NCI-H128 (cell line): ENCODE measurements around the gene TOX2.

ENCODE experiments used
- DNase-seq: peaks from one replicate; lab custom pipeline; 2025; ENCODE audit not compliant: unreplicated experiment; lab: John Stamatoyannopoulos, UW

TOX2 gene

DNA sequence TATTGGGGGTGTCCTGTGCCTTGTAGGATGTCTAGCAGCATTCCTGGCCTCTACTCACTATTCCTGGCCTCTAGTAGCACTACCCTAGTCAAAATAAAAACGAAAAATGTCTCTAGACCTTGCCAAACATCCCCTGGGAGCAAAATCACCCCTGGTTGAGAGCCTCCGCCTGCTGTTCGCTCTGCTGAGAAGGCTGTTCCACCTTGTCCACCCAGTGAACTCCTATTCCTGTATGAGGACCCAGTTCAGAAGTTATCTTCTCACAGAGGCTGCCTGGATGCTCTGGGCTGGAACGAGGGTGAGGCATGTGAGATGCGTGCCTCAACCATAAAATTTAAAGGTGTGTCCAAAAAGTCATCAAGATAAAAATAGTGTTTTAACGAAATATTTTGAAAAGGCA lies 101.9 kb downstream of the TOX2 start:
- no peak for DNase-seq

DNA sequence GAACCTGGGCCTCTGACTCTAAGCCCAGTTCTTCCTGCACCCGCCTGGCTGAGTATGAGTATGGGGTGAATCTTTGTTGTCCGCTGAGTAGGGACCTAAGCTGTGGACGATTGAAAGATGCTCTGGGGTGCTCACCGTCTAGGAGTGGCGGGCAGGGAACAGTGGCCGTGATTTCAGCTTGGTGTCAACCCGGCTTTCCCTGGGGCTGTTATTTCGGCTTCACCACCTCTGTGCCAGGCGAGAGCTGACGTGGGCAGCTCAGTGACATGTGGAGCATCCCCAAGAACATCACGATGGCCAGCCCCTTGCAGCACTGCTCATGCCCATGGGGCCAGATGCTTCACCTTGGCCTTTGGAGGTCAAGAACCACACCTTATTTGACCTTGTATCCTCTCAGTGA lies 102.6 kb downstream of the TOX2 start:
- DNase-seq: no peak

DNA sequence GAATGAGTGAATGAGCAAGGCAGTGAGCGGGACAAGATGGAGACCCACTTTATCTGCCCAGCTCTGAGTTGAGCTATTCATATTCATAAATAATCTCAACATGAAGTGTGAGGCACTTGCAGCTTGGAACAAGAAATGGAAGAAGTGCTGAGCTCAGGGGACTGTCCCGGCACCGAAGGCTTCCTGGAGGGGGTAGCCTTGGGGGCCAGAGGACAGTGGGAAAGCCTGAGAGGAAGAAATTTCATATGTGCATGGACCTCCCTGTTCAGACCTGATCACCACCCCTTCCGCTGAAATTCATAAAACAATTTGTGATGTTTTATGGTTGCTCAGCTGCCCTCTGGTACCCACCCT lies 103.2 kb downstream of the TOX2 start:
- no peak for DNase-seq

DNA sequence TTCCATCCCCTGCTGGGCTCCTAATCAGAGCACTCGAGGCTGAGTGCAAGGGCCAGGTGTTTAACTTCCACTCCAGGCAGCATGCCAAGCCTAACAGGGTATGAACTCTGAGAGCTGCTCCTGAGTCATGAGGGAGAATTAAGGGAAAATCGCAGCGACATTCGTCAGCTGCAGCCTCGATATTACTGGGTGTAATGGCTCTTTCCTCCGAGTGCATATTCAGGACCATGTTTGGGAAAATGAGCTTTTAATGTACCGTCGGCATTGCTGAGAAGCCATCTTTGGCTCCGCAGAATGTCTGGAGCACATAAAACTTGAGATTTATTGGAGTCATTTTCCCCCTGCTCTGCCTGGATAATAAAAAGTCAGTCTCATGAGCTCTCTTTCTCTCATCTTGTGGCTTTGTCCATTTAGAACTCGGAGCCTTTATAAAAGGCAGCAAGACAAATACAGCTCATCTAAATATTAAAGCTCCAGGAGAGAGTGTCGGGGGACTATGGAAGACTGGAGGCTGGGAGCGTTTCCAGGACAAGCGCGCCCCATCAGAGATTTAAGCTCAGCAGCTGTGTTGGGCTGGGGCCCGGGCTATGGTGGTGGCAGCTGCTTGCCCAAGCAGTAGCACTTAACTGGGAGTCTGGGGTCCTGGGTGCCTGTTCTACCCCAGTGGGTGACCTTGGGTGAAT lies 103.7 kb downstream of the TOX2 start:
- peak; percentile 97 for DNase-seq

DNA sequence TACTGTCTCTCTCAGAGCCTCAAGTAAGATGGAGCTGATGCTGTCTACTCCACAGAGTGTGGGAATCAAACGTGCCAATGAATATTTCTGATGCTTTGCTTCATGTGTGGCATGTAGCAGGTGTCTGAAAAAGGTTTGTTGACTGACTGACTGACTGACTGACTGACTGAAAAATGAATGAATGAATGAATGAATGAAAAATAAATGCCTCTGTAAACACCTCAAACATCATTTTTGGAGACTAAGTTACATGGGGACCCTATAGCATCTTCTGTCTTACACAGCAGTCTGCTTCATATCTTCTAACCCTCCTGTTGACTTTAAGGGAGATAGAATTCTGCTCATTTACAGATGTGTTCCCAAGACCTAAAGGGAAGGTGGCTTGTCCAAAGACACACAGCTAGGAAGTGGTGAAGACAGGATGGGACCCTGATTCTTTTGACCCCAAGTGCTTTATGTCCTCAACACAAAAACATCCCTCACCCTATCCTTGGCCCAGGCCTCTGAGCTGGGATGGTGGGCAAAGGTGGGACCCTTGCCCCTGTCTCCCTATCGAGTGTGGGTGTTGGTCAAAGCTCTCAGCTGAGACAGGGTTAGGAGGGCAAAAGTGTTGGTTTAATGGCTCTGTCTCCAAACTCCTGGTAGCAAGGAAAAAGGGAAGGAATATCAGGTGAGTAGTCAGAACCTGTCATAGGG lies 104.4 kb downstream of the TOX2 start:
- DNase-seq: no peak

DNA sequence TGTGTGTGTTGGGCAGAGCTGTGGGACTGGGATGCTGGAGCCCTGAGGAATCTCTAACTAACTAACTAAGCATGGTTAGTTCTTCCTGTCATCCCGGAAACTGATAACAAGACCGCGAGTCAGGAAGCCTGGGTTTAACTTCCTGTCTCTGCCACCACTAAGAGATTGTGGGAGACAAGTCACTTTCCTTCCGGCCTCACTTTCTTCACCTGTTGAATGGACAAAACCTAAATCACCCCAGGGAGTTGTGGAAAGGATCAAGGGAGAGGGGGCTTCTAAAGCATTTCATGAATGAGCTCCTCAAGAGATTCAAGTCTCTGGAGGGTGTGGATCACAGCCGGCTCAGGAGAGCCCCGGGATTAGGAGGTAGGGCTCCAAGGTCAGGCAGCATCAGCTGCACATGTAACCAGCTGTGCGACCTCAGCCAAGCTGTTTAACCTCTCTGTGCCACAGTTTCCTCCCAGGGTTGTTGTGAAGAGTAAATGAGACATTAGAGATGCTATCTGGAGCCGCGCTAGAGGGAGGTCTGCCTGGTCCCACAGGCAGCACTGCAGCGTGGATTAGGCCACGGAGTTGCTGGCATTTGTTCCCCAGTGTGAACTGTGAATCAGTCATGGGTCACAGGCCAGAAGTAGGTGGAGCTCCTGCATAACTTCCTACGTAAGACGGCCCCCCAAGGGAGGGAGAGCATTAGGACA lies 105.1 kb downstream of the TOX2 start:
- DNase-seq: no peak

DNA sequence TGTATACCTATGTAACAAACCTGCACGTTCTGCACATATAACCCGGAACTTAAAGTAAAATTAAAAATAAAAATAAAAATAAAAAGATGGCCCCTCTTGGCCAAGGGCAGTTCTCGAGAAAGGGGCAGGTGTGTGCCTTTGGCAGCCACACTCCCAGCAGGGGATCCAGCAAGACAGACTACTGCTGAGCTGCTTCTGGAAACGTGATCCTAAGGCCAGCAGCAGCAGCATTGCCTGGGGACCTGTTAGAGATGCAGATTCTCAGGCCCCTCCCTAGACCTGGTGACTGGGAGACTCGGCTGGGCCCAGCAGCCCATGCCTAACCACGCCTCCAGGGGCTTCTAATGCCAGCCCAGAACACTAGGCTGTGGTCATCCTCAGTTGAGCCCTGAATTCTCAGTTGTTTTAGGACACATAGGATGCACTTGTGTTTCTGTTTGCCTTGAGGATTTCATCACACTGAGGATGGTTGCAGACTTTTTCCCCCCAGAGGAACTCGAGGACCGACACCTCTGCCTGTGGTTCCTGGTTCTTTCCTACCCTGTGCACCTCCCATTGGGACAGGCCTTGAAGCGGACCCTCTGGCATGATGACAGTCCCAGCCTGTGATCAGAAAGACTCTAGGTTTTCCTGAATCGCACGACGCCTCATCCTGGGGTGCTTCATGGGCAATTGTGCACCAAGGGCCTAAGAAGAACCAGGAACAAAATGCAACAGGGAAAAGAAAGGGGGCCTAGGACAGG lies 105.9 kb downstream of the TOX2 start:
- DNase-seq: no peak

DNA sequence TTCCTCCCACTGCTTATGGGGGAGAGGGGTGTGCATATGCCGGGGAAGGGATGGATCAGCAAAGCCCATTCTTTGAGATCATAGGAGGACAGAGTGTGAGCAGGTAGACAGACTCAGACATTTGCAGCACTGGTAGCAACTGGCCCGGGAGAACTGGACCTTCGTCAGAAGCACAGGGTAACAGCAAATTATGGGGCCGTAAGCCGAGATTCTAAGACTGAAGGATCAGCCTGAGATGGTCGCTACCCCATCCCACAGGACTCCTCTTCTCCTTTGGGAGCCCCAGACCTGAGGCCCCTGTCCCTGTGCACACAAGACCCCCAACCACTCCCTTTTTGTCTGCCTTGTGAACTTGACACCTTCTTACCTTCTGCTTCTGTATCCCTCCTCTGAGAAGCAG lies 106.5 kb downstream of the TOX2 start:
- DNase-seq: no peak

DNA sequence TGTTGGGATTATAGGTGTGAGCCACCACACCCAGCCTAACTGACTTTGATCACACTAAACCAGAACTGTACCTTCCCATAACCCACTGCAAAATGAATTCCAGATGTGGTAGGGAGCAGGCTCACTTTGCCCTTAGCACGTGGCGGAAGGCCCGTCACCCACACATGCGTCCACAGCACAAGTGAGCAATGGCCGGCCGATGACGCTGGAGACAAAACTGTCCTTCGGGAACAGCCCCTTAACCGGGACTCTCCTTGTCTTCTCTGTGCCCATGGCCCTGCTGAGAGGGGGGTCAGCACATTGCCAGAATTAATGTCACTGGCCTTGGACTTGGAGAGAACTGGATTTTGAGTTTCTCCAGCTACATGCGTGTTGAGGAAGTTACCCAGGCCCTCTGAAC lies 107.2 kb downstream of the TOX2 start:
- no peak for DNase-seq

DNA sequence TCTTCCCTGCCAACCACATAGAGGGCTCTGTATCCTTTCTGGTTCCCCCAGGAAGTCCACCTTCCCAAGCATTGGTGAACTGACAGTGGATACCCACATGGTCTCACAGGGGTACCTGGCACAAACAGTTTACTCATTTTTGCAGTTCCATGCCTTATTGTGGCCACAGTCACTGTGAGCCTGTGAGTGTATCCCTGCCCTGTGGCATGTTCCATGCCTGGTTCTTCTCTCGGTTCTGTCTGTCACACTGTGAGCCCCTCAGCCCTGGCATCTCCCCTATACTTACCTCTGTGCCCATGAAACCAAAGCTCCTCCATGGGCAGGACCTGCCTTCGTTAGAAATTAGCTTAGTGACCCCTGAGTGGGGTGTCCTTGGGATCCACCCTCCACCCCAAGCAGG lies 107.8 kb downstream of the TOX2 start:
- DNase-seq: no peak

DNA sequence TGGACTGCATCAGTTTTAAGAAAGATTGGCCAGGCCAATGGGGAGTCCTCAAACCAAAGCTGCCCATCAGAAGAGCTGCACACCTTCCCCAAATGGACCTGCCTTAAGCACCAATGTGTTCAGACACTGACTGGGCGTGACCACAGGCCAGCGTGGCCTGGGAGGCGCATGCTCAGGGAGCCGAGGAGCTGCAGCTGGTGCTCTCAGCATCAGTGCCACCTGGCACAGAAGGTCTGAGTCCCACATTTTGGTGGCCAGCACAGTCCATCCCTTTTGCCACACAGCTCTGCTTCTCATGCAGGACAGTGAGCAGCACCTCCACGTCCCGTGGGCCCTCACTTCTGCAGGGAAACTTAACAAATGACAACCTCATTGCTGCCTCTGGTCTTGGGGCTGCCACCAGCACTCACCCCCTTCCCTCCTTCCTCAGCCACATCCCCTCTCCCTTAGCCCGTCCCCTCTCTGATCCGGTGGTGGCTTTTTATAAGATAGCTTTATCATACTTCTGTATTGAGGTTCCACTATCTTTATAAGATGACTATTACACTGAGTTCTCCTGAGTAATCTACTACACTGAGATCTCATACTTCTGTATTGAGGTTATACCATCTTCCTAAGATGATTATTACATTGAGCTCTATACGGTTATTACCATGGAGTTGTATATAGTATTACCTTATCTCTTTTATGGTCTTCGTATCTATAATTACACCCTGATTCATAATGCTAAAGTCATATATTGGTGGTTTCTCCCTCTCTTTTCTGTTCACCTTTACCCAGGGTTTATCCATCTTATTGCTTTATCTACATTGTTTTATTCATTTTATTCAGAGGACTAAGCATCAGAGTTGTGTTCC lies 109.1 kb downstream of the TOX2 start:
- DNase-seq: no peak

DNA sequence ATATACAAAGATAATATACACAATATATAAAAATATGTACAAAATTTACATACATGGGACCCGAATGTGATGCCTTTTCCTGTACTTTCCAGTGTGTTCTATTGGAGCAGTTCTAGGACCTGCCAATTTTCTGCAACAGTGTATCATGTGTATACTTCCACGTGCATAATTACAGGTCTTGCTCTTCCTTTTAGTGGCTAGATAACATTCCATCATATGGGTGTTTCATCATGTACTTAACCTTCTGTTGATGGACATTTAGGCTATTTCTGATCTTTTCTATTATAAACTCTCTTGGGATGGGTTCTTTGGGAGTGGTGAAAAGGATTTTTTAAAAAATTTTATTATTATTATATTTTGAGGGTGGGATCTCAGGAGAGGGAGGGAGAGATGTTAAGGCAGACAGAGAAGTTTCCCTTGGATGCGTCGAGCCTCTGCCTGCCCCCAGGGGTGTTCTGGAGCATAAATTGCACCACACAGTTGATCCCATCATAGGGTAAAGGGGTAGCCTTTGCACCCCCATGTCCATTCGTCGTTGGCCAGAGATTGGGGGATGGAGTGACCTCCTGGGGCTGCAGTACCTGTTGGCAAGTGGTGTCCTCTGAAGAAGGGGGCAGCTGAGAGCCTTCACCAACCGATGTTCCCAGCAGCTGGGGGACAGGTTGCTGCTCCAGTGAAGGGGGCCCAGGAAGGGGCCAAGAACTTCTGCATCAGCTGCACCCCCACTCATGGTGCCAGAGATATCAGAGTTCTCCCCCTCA lies 110.3 kb downstream of the TOX2 start:
- no peak for DNase-seq

DNA sequence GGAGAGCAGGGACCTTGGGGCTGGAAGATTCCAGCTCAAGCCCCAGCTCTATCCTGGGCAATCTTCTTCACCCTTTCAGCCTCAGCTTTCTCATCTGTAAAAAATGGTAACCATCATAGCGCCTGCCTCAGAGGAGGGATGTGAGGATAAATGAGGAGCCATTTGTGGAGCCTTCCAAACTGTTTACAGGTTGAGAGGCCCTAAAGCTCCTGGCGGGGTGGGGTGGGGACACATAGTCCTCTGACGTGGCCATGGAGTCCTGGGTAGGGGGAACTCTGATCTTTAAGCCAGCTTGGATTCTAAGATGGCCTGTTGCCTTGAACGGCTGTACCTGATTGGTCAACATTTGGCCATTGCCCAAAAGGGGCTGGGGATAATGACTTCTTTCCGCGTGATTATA lies 111.1 kb downstream of the TOX2 start:
- no peak for DNase-seq

DNA sequence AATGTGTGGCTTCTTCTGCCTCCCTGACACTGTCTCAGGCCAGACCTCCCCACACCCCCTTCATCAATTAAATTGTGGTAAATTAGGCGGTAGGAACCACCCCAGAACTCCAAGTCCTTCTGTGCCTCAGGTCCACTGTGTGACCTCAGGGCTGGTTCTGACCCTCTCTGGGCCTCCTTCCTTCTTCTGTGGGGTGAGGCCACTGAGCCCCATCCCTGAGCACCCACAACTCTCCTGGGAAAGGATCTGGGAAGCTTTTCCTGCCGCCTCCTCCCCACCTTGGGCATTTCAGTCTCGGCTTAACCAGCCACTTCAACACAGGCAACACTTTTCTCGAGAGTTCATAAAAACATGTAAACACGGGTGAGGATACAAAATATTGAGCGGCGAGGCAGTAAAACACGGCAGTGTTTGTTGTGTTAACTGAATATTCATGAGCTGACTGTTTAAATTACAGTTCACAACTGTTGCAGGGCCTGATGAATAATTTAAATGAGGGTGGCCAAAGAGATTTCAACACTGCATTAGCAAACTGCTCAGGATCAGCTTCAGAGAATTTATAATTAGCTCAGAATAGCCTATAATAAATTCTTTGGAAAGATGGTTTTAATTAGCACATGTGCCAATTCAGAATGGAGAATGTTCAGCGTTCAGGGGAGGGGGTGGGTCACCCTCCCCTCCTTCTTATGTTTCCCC lies 112.1 kb downstream of the TOX2 start:
- DNase-seq: no peak

DNA sequence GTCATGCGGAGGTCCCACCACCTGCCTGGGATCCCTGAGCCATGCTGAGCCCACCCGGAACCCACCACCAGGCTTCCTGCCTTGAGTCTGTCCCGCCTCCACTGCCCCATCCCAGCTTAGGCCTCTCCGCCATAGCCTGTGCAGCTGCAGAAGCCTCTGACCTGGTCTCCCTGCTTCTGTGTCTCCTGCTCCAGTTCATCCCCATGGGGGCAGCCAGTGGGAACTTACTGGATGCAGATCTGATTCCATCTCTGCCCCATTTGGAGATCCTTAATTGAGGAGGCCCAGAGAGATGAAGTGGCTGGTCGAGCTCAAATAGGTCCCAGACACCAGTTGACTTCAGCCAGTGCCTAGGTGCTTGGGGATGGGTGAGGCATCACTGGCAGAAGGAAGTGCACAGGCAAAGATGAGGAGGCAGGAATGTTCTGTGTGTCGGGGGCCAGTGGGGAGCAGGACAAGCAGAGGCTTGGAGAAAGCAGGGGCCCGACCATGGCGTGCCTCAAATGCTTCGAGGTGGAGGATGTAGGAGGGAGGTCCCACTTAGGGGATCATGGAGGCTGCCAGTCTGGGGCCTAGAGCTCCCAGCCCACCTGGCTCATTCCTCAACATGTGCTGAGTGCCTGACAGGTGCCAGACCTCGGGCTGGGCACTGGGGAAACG lies 112.8 kb downstream of the TOX2 start:
- DNase-seq: no peak

DNA sequence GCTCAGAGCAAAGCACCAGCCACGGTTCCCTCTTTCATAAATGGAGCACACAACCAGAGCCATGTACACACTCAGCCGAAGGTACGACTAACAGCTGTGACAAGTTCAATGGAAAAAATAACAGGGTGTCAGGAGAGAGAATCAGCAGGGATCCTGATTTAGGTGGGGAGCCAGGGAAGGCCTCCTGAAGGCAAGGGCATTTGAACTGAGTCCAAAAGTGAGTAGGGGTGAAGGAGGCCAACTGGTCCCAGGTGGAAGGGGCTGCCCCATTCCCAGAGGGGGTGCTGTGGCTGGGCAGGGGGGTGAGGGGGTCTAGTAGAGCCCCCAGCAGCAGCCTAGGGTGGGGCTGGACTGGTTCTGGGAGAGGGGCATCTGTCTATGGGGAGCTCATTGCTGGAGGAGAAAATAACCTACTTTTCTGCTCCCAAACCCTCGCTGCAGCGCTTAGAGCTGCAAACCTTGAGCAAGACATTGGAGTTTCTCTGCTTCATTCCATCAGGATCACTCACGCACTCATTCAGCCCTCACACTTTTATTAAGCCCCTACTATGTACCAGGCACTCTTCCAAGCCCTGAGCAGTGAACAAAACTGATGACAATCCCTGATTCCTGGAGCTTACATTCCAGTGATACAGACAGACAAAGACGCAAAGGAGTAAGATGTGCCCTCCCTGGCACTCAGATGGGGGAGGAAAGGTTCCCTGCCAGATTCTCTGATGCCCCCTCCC lies 113.5 kb downstream of the TOX2 start:
- DNase-seq: no peak

DNA sequence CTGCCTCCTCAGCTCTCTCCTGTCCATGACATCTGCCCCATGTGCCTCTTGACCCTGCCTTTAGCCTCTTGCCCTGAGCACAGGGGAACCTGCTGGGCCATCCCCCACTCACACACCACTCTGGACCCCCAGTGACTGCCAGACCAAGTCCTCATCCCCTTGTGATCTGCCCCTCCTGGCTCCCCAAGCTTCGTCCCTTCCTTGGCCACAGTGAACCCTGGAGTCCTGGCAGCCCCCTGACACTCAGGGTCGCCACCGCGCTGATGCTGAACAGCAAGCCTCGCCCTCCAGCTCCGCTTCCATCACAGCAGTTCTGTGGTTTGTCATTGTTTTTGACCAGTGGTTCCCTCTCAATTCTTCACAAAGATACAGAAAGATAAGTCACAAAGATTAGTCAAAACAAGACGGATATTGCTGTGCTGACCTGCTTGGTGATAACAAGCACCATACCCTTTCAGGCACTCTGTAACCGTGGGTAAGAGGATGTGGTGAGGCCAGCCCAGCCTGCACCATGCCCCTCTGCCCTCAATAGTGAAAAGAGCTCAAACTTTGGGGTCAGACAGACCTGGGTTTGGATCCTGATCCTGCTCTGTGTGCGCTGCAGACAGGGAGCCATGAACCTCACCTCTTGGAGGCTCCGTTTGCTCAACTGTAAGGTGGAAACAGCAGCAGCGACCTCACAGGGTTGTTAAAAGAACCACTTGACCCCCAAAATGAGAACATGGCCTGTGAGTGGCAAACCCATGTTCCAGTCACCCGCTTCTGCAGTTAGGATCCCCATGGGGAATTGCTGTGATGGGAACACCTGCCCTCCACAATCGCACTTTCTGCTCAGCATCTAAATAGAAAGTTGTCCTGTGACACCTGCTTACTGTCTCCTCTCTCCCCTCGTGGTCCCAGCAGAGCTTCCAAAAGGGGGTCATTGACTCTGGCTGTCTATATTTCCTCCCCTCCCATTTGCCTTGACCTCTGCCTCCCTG lies 114.5 kb downstream of the TOX2 start:
- no peak for DNase-seq
